Measurements from ENCODE around the gene ABCD3. TPM values are rescaled to one million over a fixed set of nuclear protein-coding genes. Genes with fewer than 3 reads are reported as not detected.

ABCD3 gene
- total and polyA plus RNA-seq, 8 donors = 42.7 to 66.1 (median 49.3) TPM

DNA sequence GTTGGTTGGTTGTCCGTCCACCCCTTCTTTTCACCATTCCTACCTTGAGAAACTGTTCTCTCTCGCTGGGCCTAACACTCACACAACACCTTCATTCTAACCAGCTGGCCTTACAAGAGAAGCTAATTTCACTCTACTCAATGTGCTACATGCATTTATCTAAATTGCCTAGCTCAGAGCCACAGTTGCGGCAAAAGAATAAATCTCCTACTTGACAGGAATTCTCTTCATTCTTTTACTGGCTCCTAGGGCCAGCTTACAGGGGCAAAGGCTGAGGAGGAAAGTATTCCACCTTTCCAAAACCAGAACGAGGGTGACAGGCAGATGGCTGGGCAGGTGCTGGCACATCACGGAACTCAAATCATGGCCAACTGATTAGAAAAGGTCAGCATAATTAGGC, 116.9 kb downstream of the ABCD3 start:
- Histone ChIP-seq H3K36me3 (peaks cover 0 to 49% of the 10 kb centered on the region in 2 donors), H3K27me3 (no peaks in the 10 kb centered on the region), H3K27ac (no peak overlapping the region), H3K9me3 (no peaks in the 10 kb centered on the region), H3K4me3 (no peak overlapping the region), H3K4me1 (peaks cover 0 to 6% of the 10 kb centered on the region in 2 donors)
- ATAC-seq = no peak
- TF ChIP-seq, protein P1, sequence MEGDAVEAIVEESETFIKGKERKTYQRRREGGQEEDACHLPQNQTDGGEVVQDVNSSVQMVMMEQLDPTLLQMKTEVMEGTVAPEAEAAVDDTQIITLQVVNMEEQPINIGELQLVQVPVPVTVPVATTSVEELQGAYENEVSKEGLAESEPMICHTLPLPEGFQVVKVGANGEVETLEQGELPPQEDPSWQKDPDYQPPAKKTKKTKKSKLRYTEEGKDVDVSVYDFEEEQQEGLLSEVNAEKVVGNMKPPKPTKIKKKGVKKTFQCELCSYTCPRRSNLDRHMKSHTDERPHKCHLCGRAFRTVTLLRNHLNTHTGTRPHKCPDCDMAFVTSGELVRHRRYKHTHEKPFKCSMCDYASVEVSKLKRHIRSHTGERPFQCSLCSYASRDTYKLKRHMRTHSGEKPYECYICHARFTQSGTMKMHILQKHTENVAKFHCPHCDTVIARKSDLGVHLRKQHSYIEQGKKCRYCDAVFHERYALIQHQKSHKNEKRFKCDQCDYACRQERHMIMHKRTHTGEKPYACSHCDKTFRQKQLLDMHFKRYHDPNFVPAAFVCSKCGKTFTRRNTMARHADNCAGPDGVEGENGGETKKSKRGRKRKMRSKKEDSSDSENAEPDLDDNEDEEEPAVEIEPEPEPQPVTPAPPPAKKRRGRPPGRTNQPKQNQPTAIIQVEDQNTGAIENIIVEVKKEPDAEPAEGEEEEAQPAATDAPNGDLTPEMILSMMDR (IDR thresholded peaks at IDR 0.05) = no peak
- intact Hi-C loops (cut with DNase I) = no loop called here
- no peak for DNase-seq

- H3K36me3 ChIP-seq = peaks cover 0 to 42% of the 10 kb centered on the region in 2 donors
- peaks cover 1 to 6% of the 10 kb centered on the region in 2 donors for H3K4me1 ChIP-seq
- ATAC-seq (peak; percentile 14), DNase-seq (no peak)
- H3K27me3 ChIP-seq = peaks cover 0 to 5% of the 10 kb centered on the region in 2 donors
- no peak overlapping the region for H3K4me3 ChIP-seq
- intact Hi-C loops (cut with DNase I) = no loop called here
- no peaks in the 10 kb centered on the region for H3K9me3 ChIP-seq
- TF ChIP-seq, protein P1 (IDR thresholded peaks at IDR 0.05) = no peak
- H3K27ac ChIP-seq = no peak overlapping the region
Measured at GRCh38 chr1:94535879-94536278, 117.7 kb downstream of the ABCD3 start.

- H3K9me3 ChIP-seq = no peaks in the 10 kb centered on the region
- TF ChIP-seq, protein P1 (IDR thresholded peaks at IDR 0.05) = no peak
- ATAC-seq = no peak
- H3K27ac ChIP-seq = no peak overlapping the region
- peaks cover 0 to 28% of the 10 kb centered on the region in 2 donors for H3K36me3 ChIP-seq
- intact Hi-C loops (cut with DNase I) = no loop called here
- H3K27me3 ChIP-seq = peaks cover 0 to 19% of the 10 kb centered on the region in 2 donors
- peak overlapping the region in 1 of 2 donors; percentile 76 for H3K4me3 ChIP-seq
- DNase-seq = no peak
- peaks cover 6 to 12% of the 10 kb centered on the region in 2 donors for H3K4me1 ChIP-seq
Measured at GRCh38 chr1:94537254-94537653, 119.1 kb downstream of the ABCD3 start.

- Histone ChIP-seq H3K27ac (no peak overlapping the region), H3K27me3 (peaks cover 0 to 23% of the 10 kb centered on the region in 2 donors), H3K36me3 (peaks cover 0 to 17% of the 10 kb centered on the region in 2 donors), H3K4me3 (peak overlapping the region in 1 of 2 donors; percentile 76), H3K9me3 (no peaks in the 10 kb centered on the region), H3K4me1 (peaks cover 14 to 21% of the 10 kb centered on the region in 2 donors)
- TF ChIP-seq, protein P1 (IDR thresholded peaks at IDR 0.05) = no peak
- intact Hi-C loops (cut with DNase I) = no loop called here
- DNase-seq (no peak), ATAC-seq (no peak)
Measured at GRCh38 chr1:94538243-94538827, 120.1 kb downstream of the ABCD3 start.

DNA sequence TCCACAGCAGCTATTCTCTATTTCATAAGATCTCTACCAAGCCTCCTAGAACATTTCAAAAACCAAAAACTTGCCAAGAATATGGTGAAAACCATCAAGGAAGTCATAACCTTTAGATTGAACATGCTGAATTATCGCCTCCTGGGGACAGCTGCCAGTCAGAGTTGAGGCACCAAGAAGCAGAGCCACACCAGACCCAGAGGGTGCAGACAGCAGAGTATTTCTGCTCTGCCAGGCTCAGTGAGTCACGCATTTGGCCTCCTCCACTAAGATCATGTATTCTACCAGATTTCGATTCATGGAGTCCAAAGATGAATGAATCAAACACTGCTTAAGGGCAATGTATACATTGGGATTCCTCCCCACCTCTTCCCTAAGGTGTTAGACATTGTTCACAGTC, 121.3 kb downstream of the ABCD3 start:
- H3K36me3 ChIP-seq = peaks cover 0 to 14% of the 10 kb centered on the region in 2 donors
- intact Hi-C loops (cut with DNase I) = no loop called here
- H3K9me3 ChIP-seq = no peaks in the 10 kb centered on the region
- DNase-seq (peak in 1 of 4 donors; percentile 36), ATAC-seq (peak; percentile 14)
- TF ChIP-seq, protein P1 (IDR thresholded peaks at IDR 0.05) = no peak
- peaks cover 0 to 29% of the 10 kb centered on the region in 2 donors for H3K27me3 ChIP-seq
- H3K27ac ChIP-seq = no peak overlapping the region
- peak overlapping the region; percentile 76 for H3K4me3 ChIP-seq
- H3K4me1 ChIP-seq = peaks cover 24 to 32% of the 10 kb centered on the region in 2 donors
